ENCODE measurements around the gene DCUN1D1.
A peak's percentile ranks its signal among the peaks of the same experiment; 100 is the strongest.

The DCUN1D1 gene

GRCh38 chr3:182983876-182984275, 3.5 kb upstream of the DCUN1D1 start:
- no peak overlapping the region for H3K27ac ChIP-seq
- TF ChIP-seq, protein P1, sequence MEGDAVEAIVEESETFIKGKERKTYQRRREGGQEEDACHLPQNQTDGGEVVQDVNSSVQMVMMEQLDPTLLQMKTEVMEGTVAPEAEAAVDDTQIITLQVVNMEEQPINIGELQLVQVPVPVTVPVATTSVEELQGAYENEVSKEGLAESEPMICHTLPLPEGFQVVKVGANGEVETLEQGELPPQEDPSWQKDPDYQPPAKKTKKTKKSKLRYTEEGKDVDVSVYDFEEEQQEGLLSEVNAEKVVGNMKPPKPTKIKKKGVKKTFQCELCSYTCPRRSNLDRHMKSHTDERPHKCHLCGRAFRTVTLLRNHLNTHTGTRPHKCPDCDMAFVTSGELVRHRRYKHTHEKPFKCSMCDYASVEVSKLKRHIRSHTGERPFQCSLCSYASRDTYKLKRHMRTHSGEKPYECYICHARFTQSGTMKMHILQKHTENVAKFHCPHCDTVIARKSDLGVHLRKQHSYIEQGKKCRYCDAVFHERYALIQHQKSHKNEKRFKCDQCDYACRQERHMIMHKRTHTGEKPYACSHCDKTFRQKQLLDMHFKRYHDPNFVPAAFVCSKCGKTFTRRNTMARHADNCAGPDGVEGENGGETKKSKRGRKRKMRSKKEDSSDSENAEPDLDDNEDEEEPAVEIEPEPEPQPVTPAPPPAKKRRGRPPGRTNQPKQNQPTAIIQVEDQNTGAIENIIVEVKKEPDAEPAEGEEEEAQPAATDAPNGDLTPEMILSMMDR (conservative IDR thresholded peaks at IDR 0.05) = no peak

- TF ChIP-seq, protein P1 (conservative IDR thresholded peaks at IDR 0.05) = no peak
- H3K27ac ChIP-seq = peak overlapping the region; percentile 85; the same call in 1 of the 2 replicates
Measured at GRCh38 chr3:182981038-182981380, 671 bp upstream of the DCUN1D1 start.

DNA sequence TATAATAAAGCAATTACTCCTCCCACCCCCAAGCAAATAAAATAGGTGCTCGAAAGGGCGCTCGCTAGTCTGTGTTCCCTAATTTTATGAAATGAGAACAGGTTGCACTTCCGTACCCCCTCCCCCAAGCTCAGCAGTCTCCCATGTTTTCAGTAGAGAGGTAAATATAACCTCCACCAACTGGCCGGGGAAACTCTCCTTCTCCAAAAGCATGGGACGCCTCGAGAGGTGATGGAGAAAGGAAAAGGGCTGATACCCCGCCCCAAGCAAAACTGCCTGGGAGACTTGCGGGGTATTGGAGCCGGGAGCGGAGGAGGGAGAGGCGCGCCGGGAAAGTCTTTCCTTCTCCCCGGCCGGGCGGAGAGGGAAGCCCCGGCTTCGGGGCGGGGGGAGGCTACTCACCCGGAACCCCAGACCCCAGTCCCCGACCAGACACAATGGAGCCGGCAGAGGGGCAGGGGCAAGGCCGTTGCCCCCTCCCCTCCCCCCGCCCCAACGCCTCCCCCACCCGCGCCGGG, 605 bp downstream of the DCUN1D1 start:
- H3K27ac ChIP-seq = peak overlapping the region; percentile 85
- TF ChIP-seq, protein P1 (conservative IDR thresholded peaks at IDR 0.05) = no peak

GRCh38 chr3:182979103-182979673, 1.1 kb downstream of the DCUN1D1 start:
- TF ChIP-seq, protein P1 (conservative IDR thresholded peaks at IDR 0.05) = no peak

GRCh38 chr3:182978387-182978786, 2.0 kb downstream of the DCUN1D1 start:
- no peak overlapping the region for H3K27ac ChIP-seq

More at GRCh38 chr3:182979103-182979673, 1.1 kb downstream of the DCUN1D1 start:
- H3K27ac ChIP-seq = peak overlapping the region; percentile 85

GRCh38 chr3:182973047-182973446, 7.3 kb downstream of the DCUN1D1 start:
- H3K27ac ChIP-seq = no peak overlapping the region
- TF ChIP-seq, protein P1 (conservative IDR thresholded peaks at IDR 0.05) = no peak

More at GRCh38 chr3:182978387-182978786, 2.0 kb downstream of the DCUN1D1 start:
- TF ChIP-seq, protein P1 (conservative IDR thresholded peaks at IDR 0.05) = no peak

GRCh38 chr3:182972387-182972786, 8.0 kb downstream of the DCUN1D1 start:
- no peak overlapping the region for H3K27ac ChIP-seq
- TF ChIP-seq, protein P1 (conservative IDR thresholded peaks at IDR 0.05) = no peak
